PFSK-1 (cell line): ENCODE measurements around the gene RITA1. TPM values are rescaled to one million over a fixed set of nuclear protein-coding genes. Genes with fewer than 3 reads are reported as not detected.
A peak's percentile ranks its signal among the peaks of the same experiment; 100 is the strongest.

Experiments used
- FOXP2 ChIP-seq: optimal IDR thresholded peaks from 2 replicates; pipeline ENCODE3; 2011; ENCODE audit warnings: borderline replicate concordance, control low read depth, inconsistent platforms; ENCODE audit not compliant: insufficient read depth; ENCODE audit errors: extremely low read length, extremely low read depth
- POLR2AphosphoS5 ChIP-seq: IDR thresholded peaks from 2 replicates; pipeline ENCODE4 v1.6.1; 2012; ENCODE audit warnings: low read depth, mild to moderate bottlenecking, control low read depth, low read length, moderate library complexity
- REST ChIP-seq, 2 experiments: IDR thresholded peaks; 2 replicates each; pipeline versions ENCODE4 v1.6.1 to v1.8.0; 2011 to 2012; ENCODE audit warnings: low read depth in 2 of 2, low read length in 2 of 2, control low read depth in 1 of 2, inconsistent platforms in 1 of 2, mild to moderate bottlenecking in 1 of 2, moderate library complexity in 1 of 2; ENCODE audit not compliant: insufficient read depth in 1 of 2
- SIN3A ChIP-seq: IDR thresholded peaks from 2 replicates; pipeline ENCODE4 v1.6.1; 2012; ENCODE audit warnings: mild to moderate bottlenecking, low read length, moderate library complexity, borderline replicate concordance; ENCODE audit not compliant: insufficient read depth
- TAF1 ChIP-seq: IDR thresholded peaks from 2 replicates; pipeline ENCODE4 v1.6.1; 2012; ENCODE audit warnings: low read length, control low read depth, borderline replicate concordance; ENCODE audit not compliant: insufficient read depth
- polyA plus RNA-seq: library from polyadenylated mRNA; unstranded; fragments of >200 nt; gene quantifications from one replicate; pipeline ENCODE4 v1.2.1, GENCODE V29; 2012; ENCODE audit warnings: low read depth, missing spikeins; ENCODE audit not compliant: insufficient read length

Gene RITA1
- polyA plus RNA-seq, result 45.6 TPM

- TF ChIP-seq REST (IDR thresholded peaks at IDR 0.05; ENCODE audit: insufficient read depth in 1 of 2, low read depth in 2 of 2, low read length in 2 of 2), result peak in 1 of 2 experiments; percentile 46; a peak in 2 of 4 replicates
- peak; percentile 54 for TF ChIP-seq FOXP2
- TF ChIP-seq TAF1, result peak; percentile 92
- peak; percentile 48; the same call in 1 of the 2 replicates for TF ChIP-seq POLR2AphosphoS5
- TF ChIP-seq SIN3A, result no peak; the same call in 1 of the 2 replicates
Observed at GRCh38 chr12:113185180-113186032, at the start of gene RITA1, which contains the start of gene DDX54. RITA1 (plus strand) TSS chr12:113185721; CDS start chr12:113186747, 1,026 bp downstream. DDX54 (minus strand) TSS chr12:113185478; CDS start chr12:113185451, 27 bp downstream.

GRCh38 chr12:113136128-113136989 lies 49.2 kb upstream of the RITA1 start:
- TF ChIP-seq POLR2AphosphoS5, result no peak
- TF ChIP-seq REST (IDR thresholded peaks at IDR 0.05; ENCODE audit: insufficient read depth in 1 of 2, low read depth in 2 of 2, low read length in 2 of 2), result no peak
- TF ChIP-seq FOXP2, result no peak
- TF ChIP-seq TAF1, result no peak
- no peak for TF ChIP-seq SIN3A

GRCh38 chr12:113136990-113137511 lies 48.5 kb upstream of the RITA1 start:
- TF ChIP-seq SIN3A (no peak), POLR2AphosphoS5 (no peak), FOXP2 (no peak), TAF1 (no peak), REST (IDR thresholded peaks at IDR 0.05; ENCODE audit: insufficient read depth in 1 of 2, low read depth in 2 of 2, low read length in 2 of 2) (no peak)

- TF ChIP-seq SIN3A (no peak), TAF1 (no peak), REST (IDR thresholded peaks at IDR 0.05; ENCODE audit: insufficient read depth in 1 of 2, low read depth in 2 of 2, low read length in 2 of 2) (no peak), POLR2AphosphoS5 (no peak), FOXP2 (no peak)
Observed at GRCh38 chr12:113137861-113138783, 47.4 kb upstream of the RITA1 start.
